NT2/D1 (cell line): ENCODE results near the gene ASS1.

Experiments
- SUZ12 ChIP-seq: IDR thresholded peaks from 2 replicates; pipeline ENCODE4 v1.6.1; 2011; ENCODE audit not compliant: insufficient read length, insufficient read depth; ENCODE audit errors: extremely low read depth
- YY1 ChIP-seq: IDR thresholded peaks from 2 replicates; pipeline ENCODE4 v1.6.1; 2011; ENCODE audit not compliant: insufficient read length, insufficient read depth
- ZNF274 ChIP-seq: IDR thresholded peaks from 2 replicates; pipeline ENCODE4 v1.6.1; 2011; ENCODE audit warnings: mild to moderate bottlenecking, low read depth, low read length

DNA sequence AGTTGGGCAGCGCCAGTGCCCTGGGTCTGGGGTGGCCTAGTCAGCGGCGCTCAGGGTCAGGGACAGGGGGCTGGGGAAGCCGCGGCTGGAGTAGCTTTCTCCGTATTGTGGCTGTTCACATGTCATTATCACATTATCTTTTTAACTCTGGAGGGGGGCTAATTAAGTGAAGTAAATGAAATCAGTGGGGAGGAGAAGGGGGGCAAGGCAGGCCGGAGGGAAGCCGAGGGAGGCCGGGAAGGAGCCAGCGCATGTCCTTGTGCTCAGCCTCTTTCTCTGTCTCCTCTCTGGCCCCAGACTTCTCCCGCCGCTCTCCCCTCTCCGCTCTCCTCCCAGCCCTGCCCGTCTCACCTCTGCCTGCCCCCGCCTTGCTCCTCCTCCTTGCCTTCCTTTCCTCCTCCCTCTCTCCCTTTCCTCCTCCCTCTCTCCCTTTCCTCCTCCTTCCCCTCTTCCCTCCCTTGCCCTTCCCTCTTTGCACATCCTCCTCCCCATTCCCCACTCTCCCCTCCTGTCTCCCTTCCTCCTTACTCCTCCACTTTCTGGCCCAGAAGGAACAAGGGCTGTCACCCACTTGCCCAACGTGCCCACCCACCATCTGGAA lies 38.7 kb downstream of the ASS1 start:
- TF ChIP-seq ZNF274 (no peak), YY1 (no peak), SUZ12 (no peak)
